ENCODE results near the gene RAPGEFL1.
A peak's percentile ranks its signal among the peaks of the same experiment; 100 is the strongest.
"Not testable (repeated sequence)": the region's sequence is repeated elsewhere in the genome, so short reads cannot be mapped to it uniquely, and the experiment has no call there.

Gene RAPGEFL1

DNA sequence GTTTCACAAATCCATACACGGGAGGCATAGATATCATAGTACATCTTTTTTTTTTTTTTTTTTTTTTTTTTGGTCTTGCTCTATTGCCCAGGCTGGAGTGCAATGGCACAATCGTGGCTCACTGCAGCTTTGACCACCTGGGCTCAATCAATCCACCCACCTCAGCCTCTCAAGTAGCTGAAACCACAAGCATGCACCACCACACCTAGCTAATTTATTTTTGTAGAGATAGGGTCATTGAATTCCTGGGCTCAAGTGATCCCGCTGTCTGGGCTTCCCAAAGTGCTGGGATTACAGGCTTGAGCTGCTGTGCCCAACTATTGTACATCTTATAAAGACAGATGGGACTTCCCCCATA is 3.5 kb upstream of the RAPGEFL1 start:
- no peak for DNase-seq (ENCODE audit: low read depth in 2 of 2)

DNA sequence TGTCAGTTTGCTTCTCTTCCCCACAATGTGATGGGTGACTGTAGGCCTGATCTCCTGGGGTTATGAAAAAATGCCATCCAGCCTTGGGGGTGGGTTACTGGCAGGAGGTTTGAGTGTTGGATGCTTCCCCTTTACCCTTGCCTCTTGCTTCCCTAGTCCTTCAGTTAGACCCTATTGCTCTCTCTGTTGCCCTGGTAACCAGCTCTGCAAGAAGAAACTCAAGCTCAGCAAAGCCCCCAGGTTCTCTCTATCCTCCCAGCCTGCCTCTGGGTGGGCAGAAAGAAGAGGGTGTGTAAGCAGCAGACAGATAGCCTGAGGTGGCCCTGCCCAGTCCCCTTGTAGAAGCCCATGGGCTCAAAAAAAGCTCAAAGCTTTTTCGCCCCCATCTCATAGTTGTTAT is 2.8 kb upstream of the RAPGEFL1 start:
- DNase-seq (ENCODE audit: low read depth in 2 of 2), result no peak

DNA sequence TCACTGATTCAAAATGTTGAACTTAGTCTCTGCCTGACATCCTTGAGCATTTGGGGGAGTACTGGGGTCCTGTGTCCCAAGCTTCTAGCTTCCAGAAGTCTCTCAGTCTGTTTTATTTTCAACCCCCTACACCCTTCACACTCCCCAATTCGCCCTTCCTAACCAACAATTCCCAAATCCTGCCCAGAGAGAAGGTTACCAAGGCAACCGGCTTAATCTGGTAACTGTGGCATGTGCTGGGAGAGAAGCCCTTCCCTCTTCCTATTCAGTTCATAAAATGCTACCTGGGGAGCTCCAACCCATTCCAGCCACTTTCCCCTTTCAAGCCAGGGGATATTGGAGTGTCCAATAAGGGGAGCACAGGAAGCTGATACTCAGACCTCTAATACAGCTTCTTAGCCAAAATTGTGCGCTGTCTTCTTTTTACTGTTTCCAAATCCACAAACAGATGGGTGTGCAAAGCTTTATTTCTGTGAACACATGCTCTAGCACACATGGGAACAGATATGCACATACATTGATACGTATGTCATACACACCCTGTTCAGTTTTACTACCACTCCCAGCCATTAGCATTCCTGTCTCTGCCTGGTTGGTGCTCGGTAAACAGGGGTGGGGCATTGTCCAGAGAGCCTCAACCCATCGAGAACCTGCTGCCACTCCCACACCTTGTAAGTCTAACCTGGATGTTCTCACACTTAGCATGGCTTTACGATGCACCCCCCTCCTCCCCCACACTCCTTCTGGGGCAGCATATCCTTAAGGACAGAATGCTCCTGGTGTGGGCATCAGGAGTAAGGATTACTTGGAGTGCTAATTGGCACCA is 1.1 kb upstream of the RAPGEFL1 start:
- no peak for DNase-seq (ENCODE audit: low read depth in 2 of 2)

DNA sequence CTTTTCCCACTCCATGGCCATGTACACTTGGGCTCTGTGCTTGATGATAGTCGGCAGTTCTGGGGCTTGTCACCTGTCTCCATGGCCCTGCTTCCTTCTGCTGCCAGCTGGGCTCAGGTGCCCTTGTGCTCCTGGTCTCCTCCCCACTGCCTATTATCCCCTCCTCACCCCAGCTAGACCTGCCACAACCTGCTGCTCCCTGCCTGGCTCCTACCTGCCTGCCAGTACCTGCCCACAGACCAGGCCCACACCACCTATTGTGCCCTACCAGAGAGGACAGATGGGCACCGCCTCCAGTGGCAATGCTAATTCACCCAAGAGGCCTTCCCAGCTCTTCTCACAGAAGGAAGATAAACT is 538 bp upstream of the RAPGEFL1 start:
- no peak for DNase-seq (ENCODE audit: low read depth in 2 of 2)

DNA sequence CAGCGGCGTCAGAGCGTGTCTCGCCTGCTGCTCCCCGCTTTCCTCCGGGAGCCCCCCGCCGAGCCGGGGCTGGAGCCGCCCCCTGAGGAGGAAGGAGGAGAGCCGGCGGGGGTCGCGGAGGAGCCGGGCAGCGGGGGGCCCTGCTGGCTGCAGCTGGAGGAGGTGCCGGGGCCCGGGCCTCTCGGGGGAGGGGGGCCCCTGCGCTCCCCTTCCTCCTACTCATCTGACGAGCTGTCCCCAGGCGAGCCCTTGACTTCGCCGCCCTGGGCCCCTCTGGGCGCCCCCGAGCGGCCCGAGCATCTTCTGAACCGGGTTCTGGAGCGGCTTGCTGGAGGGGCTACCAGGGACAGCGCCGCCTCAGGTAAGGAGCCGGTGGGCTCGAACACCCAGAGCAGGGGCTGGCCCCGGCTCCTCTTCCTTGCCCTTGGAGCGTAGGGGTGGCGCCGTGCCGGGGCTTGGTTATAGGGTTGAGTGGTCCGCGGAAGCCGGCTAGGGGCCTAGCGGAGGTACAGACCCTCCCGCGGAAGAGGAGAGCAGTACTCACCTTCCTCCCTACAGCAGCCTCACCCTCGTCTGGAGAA is 841 bp downstream of the RAPGEFL1 start:
- DNase-seq (ENCODE audit: low read depth in 2 of 2), result no peak

DNA sequence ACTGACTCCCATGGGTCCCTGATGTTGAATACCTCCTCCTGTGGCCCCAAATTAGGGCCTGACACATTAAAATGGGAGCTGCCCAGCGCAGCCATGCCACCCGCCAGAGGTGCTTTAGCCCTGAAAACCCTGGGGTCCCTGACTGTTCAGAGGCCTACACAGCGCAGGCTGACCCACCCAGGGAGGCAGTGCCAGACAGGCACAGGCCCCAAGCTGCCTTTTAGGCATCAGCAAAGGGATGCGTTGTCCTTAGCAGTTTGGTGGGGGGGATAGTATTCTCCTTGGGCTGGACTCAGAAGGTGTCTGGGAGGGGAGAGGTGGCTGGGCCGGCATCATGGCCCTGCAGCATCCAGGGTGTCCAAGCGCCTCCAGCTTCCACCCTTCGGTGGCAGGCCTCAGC is 1.4 kb downstream of the RAPGEFL1 start:
- no peak for DNase-seq (ENCODE audit: low read depth in 2 of 2)

DNA sequence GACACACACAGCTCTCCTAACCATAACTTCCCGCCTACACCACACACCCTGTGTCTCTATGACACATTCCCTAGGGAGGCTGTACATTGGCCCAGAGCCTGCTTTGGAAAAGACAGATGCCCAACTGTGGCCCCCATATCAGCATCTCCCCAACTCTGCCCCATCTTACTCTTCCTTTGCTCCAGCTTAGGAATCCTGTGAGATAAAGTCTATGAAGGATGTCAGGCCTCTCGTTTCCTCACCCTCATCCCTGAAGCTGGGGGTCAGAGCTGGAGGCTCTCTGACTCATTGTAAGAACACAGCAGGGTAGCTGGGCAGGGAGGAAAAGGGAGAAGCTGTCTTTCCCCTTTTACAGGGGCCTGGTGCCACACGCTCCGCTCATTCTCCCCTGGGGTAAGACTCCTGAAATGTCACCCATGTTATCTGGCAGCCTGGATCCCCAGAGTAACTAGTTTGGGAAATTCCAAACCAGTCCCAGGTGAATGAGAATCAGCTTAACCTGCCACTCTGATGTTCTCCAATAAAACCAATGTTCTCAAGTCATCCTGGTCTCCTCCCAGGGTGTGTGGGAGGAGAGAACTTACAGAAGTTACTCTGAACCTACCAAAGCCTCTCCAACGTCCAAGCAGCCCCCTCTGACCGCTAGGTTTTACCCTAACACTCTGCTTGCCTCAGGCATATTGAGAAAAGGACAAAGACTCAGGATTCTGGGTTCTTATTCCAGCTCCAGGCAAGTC is 2.8 kb downstream of the RAPGEFL1 start:
- no peak for DNase-seq (ENCODE audit: low read depth in 2 of 2)

DNA sequence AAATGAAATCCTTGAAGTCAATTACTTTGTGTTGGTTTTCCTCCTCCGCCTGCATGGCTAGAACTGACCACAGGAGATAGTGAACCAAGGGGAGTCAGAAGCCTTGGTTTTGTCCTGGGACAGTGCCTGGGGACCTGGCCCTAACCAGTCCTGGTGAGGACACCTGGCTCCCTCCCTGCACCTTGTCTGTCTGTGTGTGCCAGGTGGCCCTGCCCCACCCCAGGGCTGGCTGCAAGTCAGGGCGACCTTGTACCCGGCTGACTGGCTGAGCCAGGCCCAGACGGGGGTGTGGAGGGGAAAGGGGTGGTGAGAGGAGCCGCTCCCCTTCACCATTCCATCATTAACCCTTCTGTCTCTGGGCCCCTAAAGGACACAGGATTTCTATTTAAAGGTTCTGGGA is 3.4 kb downstream of the RAPGEFL1 start:
- DNase-seq (ENCODE audit: low read depth in 2 of 2), result no peak

DNA sequence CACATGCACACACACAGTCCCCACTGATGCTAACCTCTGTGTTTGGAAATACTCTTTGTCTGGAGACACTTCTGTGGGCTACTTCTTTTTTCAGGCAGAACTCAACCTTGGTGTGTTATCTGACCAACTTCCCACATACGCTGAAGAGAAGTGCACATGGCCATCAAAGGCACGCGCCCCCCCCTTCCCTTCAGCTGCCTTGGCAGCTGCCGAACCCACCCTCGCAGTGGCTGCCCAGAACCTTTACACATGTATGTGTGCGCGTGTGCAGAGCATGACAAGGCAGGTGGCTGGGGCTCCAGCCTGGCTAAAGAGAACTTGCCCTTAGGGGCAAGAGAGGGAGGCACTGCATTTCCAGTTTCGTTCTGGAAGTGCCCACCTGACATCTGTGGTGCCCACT is 3.9 kb downstream of the RAPGEFL1 start:
- DNase-seq (ENCODE audit: low read depth in 2 of 2), result no peak

DNA sequence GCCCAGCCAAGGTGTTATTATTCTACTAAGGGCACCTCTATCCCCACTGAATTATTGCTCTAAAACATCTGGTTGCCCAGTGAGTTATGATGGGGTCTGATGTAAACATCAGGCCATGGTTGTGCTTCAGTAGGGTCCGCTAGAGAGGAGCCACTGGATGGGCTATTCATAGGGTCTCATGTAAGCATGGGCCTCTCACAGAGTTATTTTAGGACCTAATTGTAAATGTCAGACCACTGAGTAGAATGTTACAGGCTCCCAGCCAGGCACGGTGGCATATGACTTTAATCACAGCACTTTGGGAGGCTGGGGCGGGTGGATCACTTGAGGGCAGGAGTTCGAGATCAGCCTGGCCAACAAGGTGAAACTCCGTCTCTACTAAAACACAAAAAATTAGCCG is 5.3 kb downstream of the RAPGEFL1 start:
- no peak for DNase-seq (ENCODE audit: low read depth in 2 of 2)

DNA sequence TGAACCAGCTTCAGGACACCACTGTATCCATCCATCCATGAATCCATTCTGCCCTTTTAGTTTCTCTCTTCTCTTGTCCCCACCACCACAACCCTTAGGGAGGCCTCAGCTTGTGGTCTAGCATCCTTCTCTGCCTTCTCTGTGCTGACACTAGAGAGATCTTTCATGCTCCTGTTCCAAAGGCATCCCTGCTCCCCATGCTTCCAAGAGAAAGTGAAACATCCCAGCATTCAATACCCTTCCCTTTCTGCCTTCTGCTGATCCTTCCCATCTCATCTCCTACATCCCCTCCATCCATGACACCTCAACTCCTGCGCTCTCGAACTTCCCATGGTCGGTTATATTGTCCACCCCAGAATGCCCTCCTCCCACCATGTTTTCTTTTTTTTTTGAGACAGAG is 10.0 kb downstream of the RAPGEFL1 start:
- no peak for DNase-seq (ENCODE audit: low read depth in 2 of 2)

DNA sequence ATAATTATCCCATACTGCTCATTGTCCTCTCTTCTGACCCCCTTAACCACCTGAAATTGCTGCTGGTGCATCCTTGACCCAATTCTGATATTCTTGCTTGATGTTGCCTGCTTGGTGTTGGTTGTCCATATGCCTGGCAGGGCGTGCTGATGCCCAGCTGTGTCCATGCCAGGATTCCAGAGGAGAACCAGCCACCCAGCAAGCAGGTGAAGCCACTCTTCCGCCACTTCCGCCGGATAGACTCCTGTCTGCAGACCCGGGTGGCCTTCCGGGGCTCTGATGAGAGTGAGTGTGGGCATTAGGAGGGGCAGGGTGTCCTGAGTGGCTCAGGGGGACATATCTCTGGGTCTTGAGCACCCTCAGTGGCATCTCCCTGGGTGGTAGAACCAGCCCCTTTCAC is 11.4 kb downstream of the RAPGEFL1 start:
- DNase-seq (ENCODE audit: low read depth in 2 of 2), result no peak

DNA sequence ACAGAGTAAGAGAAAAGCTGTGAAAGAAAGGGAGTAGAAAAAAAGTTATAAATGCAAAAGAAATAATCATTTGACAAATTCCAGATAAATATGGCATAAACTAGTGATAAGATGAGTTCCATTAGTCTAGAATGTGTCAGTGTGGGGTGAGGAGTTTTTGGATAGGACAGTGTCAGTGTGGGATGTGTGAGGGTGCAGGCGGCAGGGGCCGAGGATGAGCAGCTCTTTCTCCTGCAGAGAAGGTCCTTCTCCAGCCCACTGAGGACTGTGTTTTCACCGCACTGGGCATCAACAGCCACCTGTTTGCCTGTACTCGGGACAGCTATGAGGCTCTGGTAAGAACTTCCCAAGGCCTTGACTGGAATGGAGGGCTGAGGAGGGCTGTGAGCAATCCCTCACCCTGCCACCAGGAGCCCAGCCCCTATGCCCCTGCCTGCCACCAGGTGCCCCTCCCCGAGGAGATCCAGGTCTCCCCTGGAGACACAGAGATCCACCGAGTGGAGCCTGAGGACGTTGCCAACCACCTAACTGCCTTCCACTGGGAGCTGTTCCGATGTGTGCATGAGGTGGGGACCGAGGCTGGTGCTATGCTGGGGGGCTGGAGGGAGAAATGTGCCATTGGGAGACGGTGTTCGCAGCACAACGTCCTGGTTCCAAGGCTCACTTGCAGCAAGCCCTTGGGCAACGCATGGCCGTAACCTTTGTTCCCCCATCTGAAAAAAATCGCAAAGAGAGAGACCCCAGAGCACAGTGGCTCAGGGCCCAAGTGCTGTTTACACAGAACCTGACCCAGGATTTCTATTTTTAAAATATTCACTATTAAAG is 13.1 kb downstream of the RAPGEFL1 start:
- DNase-seq (ENCODE audit: low read depth in 2 of 2), result peak in 1 of 2 donors; percentile 13

DNA sequence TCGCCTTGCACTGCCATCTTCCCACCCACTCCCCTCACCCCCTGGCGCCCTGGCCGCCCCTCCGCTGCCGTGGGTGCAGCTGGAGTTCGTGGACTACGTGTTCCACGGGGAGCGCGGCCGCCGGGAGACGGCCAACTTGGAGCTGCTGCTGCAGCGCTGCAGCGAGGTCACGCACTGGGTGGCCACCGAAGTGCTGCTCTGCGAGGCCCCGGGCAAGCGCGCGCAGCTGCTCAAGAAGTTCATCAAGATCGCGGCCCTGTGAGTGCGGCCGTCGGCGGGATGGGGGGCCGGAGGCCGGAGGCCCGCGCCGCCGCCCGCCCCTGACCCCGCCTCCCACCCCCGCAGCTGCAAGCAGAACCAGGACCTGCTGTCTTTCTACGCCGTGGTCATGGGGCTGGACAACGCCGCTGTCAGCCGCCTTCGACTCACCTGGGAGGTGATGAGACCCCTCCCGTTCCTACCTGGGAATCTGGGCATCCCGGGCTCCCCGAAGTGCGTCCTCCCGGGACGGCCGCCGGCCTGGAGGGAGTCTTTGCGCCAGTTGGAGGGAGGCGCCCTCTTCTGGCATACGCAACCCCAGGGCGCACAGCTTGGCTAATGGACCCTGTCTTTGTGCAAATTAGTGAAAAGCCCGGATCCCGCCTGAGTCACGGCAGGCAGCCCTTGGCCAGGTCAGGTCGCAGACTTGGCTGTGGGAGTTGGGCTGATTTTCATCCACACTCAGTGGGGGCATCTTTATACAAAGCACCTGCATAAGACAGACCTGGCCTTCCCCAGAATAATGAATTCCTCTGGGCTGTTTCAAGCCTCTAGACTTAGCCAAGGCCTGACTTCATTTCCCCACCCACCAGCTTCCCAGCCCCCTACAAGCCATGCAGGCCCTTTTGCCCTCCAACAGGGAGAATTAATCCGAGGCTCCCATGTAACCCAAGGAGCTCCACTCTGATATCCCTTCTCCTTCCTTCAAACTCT is 14.3 kb downstream of the RAPGEFL1 start:
- peak; percentile 56 to 58 for DNase-seq (ENCODE audit: low read depth in 2 of 2)

DNA sequence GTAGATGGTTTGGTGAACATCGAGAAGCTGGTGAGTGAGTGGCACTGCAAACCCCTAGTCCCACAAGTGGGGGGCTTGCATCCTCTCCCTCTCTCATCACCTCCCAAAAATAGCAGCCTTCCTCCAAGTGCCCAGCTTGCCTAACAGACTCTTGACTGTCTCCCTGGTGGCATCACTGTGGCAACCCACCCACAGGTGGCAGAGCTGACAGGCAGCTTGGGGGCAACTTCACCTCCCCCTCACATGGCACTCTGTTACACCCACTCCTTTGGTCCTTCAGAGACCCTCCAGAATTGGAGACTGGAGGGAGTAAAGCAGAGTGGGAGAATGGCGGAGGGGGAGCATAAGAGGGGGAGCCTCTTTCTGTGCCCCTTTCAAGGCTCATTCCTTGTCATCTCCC is 15.7 kb downstream of the RAPGEFL1 start:
- DNase-seq (ENCODE audit: low read depth in 2 of 2), result no peak

DNA sequence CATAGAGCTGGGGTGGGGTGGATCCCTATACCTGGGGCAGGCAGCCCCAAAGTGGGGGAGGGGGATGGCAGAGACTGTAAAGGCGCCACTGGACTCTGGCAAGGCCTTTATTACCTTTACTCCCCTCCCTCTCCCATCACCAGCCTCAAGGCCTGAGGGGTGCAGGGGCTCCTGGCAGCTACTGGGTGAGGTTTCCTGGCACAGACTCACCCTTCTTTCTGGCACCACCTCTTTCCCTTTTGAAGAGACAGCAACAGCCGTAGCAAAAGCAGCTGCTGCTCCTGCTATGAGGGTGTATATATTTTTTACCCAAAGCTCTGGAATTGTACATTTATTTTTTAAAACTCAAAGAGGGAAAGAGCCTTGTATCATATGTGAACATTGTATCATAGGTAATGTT is 17.6 kb downstream of the RAPGEFL1 start:
- no peak for DNase-seq (ENCODE audit: low read depth in 2 of 2)

DNA sequence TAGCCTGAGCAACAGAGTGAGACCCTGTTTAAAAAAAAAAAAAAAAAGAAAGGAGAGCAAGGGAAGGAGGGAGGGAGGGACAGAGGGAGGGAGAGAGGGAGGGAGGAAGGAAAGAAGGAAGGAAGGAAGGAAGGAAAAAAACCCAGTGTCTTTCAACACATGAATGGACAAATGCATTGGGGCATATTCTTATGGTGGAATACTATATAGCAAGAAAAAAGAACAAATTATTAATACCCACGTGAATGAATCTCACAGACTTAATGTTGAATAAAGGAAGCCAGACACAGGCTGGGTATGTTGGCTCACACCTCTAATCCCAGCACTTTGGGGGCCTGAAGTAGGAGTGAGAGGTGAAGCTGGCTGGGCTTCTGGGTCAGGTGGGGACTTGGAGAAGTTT is 20.3 kb downstream of the RAPGEFL1 start:
- DNase-seq (ENCODE audit: low read depth in 2 of 2), result no peak

DNA sequence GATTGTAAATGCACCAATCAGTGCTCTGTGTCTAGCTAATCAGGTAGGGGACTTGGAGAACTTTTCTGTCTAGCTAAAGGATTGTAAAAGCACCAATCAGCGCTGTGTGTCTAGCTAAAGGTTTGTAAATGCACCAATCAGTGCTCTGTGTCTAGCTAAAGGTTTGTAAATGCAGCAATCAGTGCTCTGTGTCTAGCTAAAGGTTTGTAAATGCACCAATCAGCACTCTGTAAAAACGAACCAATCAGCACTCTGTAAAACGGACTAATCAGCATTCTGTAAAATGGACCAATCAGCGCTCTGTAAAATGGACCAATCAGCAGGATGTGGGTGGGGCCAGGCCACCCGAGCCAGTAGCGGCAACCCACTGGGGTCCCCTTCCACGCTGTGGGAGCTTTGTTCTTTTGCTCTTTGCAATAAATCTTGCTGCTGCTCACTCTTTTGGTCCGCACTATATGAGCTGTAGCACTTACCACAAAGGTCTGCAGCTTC is 20.7 kb downstream of the RAPGEFL1 start:
- peak in 1 of 2 donors; percentile 11 for DNase-seq (ENCODE audit: low read depth in 2 of 2)

DNA sequence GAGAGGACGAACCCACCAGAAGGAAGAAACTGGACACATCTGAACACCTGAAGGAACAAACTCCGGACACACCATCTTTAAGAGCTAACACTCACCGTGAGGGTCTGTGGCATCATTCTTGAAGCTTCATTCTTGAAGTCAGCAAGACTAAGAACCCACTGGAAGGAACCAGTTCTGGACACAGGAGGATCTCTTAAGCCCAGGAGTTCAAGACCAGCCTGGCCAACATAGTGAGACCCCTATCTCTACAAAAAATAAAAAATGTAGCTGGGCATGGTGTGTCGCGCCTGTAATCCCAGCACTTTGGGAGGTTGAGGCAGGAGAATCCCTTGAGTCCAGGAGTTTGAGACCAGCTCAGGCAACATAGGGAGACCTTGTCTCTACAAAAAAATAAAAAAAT is 21.3 kb downstream of the RAPGEFL1 start:
- DNase-seq (ENCODE audit: low read depth in 2 of 2), result no peak

DNA sequence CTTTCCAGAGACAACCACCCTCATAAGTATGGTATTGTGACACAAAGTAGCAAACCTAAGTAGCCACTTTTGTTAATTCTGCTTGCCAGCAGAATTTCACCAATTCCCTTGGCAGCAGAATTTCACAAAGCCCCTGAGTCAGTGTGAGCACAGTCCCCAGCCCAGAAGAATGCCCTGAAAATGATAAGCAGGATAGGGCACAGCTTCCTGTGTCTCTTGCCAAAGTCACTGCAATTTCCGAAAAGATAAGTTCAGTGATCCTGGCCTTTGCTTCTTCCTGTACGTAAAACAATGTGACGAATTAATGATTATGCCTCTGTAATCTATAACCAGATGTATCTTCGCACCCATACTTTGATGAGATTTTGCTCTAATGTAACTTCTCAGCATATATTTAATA is 25.9 kb downstream of the RAPGEFL1 start:
- DNase-seq (ENCODE audit: low read depth in 2 of 2), result no peak

DNA sequence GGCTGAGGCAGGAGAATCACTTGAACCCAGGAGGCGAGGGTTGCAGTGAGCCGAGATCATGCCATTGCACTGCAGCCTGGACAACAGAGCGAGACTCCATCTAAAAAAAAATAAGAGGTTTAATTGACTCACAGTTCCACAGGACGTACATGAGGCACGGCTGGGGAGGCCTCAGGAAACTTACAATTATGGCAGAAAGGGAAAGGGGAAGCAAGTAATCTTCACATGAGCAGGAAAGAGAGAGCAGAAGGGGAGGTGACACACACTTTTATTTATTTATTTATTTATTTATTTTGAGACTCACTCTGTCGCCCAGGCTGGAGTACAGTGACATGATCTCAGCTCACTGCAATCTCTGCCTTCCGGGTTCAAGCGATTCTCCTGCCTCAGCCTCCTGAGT is 28.9 kb downstream of the RAPGEFL1 start:
- not testable (repeated sequence) for DNase-seq (ENCODE audit: low read depth in 2 of 2)
